HL-60/S4 treated with phorbol 12-myristate 13-acetate at 8.2 ng/mL for 4 days and 3 days (cell line): Measurements from ENCODE around the gene ADARB2.

Experiments
- in situ Hi-C: fragments of 300-500 bp; cut with MboI; formaldehyde crosslinking; loops from 2 replicates; pipeline ENCODE4 v1.15.0; 2022; ENCODE audit warnings: low sequenced_read_pairs

Gene ADARB2

GRCh38 chr10:1736144-1736971 lies 967 bp downstream of the ADARB2 start:
- in situ Hi-C loops, result no loop called here

GRCh38 chr10:1735562-1735961 lies 1.8 kb downstream of the ADARB2 start:
- in situ Hi-C loops, result no loop called here

- in situ Hi-C loops, result no loop called here
Measured at GRCh38 chr10:1734288-1734687, 3.0 kb downstream of the ADARB2 start.

- in situ Hi-C loops, result no loop called here
Measured at GRCh38 chr10:1733720-1734119, 3.6 kb downstream of the ADARB2 start.

- in situ Hi-C loops, result no loop called here
Measured at GRCh38 chr10:1732564-1732996, 4.7 kb downstream of the ADARB2 start.

DNA sequence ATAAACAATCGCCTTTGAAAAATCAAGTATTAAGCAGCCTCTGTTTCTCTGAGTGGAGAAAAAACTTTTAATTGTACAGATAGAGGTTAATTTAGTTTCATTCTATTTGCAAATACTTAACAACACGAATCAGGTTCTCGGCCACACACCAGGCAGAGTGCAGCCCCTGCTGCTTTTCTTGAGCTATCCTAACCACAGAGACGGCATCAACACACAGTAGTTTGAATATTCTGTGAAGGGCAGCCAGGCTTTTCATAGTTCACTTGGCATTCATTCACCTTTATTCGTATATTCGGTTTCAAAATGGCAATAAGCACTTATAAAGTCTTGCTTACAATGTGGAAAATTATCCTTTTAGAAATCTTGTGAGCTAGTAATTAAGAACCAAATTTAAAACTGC lies 5.7 kb downstream of the ADARB2 start:
- in situ Hi-C loops, result no loop called here

DNA sequence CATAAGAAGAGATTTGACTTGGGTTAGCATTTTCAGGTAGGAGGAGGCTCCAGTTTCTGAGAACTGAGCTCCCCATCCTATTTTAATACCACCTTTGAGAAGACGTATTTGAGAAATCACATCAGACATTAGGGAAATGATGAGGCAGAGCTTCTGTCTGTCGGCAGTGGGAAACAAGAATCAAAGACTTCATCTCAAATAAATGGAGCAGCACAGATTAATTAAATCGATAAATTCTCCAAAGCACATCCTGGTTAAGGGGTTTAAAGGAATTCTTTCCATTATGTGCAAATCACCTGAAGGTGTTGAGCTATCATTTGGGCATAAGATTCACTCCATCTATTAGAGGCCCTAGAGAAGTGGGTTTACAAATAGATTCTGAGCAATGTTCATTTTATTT lies 7.6 kb downstream of the ADARB2 start:
- in situ Hi-C loops, result no loop called here

DNA sequence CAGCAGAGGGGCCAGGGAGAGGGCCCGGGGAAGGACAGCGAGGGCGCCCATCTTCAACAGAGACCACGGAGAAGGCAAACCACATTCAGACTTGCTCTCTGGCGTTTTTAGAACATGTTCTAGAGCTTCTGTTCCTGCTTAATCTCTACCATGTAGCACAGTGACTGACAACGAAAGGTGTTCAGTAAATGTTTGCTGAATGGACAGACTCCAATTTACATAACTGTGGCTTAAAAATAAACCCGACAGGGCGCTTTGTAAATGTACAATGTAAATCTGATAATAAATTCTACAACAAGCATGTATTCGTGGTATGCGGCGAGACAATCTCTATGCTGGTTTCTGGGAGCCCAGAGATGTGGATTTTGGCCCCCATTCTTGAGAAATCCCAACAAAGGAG lies 10.5 kb downstream of the ADARB2 start:
- in situ Hi-C loops, result no loop called here

- in situ Hi-C loops, result no loop called here
Measured at GRCh38 chr10:1724921-1725488, 12.3 kb downstream of the ADARB2 start.

- in situ Hi-C loops, result no loop called here
Measured at GRCh38 chr10:1716839-1717238, 20.5 kb downstream of the ADARB2 start.

GRCh38 chr10:1715821-1716220 lies 21.5 kb downstream of the ADARB2 start:
- in situ Hi-C loops, result no loop called here

- in situ Hi-C loops, result no loop called here
Measured at GRCh38 chr10:1712944-1713671, 24.2 kb downstream of the ADARB2 start.

DNA sequence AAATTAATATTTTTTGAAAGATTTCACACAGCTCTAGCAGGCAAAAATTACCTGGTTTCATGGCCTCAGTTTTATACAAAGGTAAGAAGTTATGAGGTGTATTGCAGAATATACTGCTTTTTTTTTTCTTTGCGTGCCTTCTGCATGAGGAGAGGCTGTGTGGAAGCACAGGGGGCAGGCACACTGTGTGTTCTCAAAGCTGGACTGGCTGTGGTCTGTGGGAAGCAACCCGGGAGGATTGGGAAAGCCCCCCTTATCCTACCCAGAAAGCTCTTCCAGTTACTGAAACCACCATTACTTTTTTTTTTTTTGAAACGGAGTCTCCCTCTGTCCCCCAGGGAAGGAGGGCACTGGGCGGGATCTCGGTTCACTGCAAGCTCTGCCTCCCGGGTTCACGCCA lies 25.0 kb downstream of the ADARB2 start:
- in situ Hi-C loops, result no loop called here

DNA sequence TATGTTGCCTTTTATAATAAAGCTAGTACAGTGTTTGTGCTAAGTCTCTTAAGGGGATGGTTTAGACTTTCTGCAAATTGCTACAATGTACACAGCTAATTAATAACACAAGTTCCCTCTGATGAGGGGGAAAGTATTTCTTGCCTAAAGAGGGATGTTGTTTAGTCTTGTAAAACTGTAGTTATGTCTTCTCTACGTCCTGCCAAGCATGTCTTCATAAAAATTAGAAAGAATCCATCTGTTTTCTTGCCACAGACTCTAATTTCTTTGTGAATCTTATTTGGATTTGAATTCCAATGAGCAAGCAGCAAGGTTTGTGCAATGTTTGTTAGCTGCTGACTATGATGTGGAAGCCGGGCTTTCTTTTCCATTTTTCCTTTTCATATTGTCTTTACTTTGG lies 28.2 kb downstream of the ADARB2 start:
- in situ Hi-C loops, result no loop called here

DNA sequence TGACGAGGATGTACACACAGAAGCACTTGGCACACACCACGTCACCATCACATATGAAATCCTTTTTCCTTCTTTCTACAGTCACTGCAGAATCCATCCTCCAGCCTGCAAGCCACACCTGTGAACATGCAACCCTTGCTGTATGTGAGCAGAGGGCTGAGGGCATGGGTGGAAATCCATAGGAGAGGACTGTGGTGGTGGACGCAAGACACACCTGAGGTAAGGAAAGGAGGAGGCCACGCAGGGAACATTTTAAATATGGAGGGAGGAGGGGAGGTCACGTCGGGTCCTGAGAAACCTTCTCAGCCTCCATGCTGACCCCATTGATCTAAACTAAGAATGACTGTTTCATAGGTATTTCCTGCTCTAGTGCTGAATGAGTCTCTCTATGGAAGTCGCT lies 28.6 kb downstream of the ADARB2 start:
- in situ Hi-C loops, result no loop called here

GRCh38 chr10:1706711-1707110 lies 30.6 kb downstream of the ADARB2 start:
- in situ Hi-C loops, result no loop called here

DNA sequence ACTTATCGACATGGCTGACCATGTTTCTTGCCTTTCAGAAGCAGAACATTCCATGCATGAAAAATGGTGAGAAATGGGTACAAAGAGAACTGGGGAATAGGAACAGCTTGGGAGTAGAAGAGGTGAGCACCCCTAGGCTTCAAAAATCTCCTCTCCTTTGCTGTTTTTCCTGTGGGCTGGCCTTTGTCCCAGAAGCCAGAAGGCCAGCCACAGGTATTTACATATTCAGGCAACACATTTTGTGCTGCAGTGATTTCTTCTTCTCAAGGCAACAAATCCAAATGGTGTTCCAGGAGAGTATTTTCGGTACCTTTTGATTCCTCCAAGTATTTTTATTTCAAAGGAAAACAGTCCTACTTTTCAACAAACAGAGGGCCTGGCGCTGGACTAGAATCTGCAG lies 31.1 kb downstream of the ADARB2 start:
- in situ Hi-C loops, result no loop called here

GRCh38 chr10:1698185-1698584 lies 39.1 kb downstream of the ADARB2 start:
- in situ Hi-C loops, result no loop called here

GRCh38 chr10:1696106-1696505 lies 41.2 kb downstream of the ADARB2 start:
- in situ Hi-C loops, result no loop called here

DNA sequence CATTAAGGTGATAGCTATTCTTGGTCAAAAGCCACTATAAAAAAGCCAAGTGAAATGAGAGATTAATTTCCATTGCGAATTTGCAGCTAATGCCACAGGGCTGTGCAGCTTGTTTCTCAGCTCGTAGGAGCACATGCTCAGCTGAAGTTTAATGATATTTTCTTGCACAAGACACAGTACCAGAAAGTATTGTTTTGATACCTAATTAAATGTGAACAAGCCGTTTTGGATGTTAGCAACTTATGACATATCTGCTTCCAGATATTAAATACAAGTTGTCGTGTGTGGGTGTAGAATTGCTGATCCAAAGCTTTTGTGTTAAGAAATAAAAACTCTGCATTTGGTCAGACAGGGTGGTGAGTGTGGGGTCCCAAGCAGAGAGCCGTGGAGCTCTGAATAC lies 47.2 kb downstream of the ADARB2 start:
- in situ Hi-C loops, result no loop called here

DNA sequence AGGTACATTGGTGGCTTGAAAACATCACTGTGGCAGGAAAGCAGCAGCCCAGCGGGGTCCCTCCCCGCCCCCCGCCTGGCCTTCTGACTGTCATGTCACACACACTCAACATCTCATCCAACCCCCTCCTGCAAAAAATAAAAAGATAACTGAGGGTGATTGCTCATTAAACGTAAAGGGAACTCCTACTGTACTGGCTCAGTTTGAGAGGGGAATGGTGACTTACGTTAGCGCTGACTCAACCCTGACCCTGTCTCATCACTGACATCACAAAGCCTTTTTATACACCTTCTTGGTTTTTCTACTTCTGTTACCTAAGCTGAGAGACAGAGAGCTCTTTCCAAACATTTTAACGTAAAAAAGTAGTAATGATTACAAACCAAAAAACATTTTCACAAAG lies 48.8 kb downstream of the ADARB2 start:
- in situ Hi-C loops, result no loop called here

DNA sequence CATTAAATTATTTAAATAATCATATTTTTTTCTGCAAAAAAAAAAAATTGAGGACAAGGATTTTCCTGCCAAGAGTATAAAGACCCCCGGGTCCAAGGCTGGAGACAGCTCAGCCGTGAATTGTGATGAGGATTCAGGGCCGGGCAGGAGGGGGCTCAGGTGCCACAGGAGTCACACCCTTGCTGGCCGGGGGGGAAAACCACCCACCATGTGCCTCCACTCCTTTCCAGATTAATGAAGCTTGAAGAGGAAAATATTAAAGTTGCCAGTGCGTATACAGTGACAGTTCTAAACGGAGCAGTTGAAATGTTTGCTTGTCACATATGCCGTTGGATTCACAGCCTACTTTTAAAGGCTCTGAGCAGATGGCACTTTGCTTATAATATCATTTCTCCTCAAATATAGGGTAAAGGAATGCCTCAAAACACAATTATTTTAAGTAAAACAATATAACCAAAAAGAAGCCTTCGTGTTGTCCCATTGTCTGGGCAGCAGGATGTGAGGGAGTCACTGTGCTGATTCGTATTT lies 49.6 kb downstream of the ADARB2 start:
- in situ Hi-C loops, result no loop called here
